Prostate gland (tissue), 2 donors: Measurements from ENCODE around the gene PPFIBP2.

Source experiments
- CTCF ChIP-seq, 4 experiments: fragments of 200-600 bp in 2 of 4; fragments of 450-650 bp in 2 of 4; sonication (generic) in 2 of 4; IDR thresholded peaks; 1 replicate in 3 of 4; 2 replicates in 1 of 4; pipeline ENCODE4 v1.5.1; 2016 to 2019; ENCODE audit warnings: antibody characterized with exemption in 4 of 4, mild to moderate bottlenecking in 2 of 4, moderate library complexity in 2 of 4
- POLR2A ChIP-seq: fragments of 450-650 bp; IDR thresholded peaks from one replicate; pipeline ENCODE4 v1.6.1; 2016; ENCODE audit warnings: antibody characterized with exemption, mild to moderate bottlenecking
- POLR2AphosphoS5 ChIP-seq: sonication (generic); formaldehyde crosslinking; IDR thresholded peaks from one replicate; pipeline ENCODE4 v1.6.1; 2017; ENCODE audit warnings: antibody characterized with exemption

GRCh38 chr11:7589861-7590260 lies 76.1 kb downstream of the PPFIBP2 start:
- no peak for TF ChIP-seq CTCF (IDR thresholded peaks at IDR 0.05)
- TF ChIP-seq POLR2AphosphoS5, result no peak
- no peak for TF ChIP-seq POLR2A
